Activated T-helper 2 cell treated with anti-CD3 and anti-CD28 coated beads, Interferon-gamma antibody, Interleukin-2, Interleukin-4, amounts not matched to agents 10 μg/mL and 5 μg/mL and 100 μg/mL, durations not matched to agents 14 hours and 24 hours and 36 hours (primary cell): ENCODE data around the gene VARS2. TPM values are rescaled to one million over a fixed set of nuclear protein-coding genes. Genes with fewer than 3 reads are reported as not detected.

ENCODE experiments used
- DNase-seq: peaks from one replicate; pipeline ENCODE4 v3.0.0; 2021; ENCODE audit warnings: low spot score
- H3K27ac Mint-ChIP-seq: one replicate; pipeline ENCODE4 v1.8.0; 2021; ENCODE audit warnings: mixed read lengths
- H3K27me3 Mint-ChIP-seq: one replicate; pipeline ENCODE4 v1.8.0; 2021; ENCODE audit warnings: low read depth, mixed read lengths
- H3K36me3 Mint-ChIP-seq: one replicate; pipeline ENCODE4 v1.8.0; 2021; ENCODE audit warnings: low read depth, mixed read lengths
- H3K4me1 Mint-ChIP-seq: one replicate; pipeline ENCODE4 v1.8.0; 2021; ENCODE audit warnings: low read depth, mixed read lengths
- H3K4me3 Mint-ChIP-seq: one replicate; pipeline ENCODE4 v1.8.0; 2021; ENCODE audit warnings: low read depth, mild to moderate bottlenecking, moderate library complexity, mixed read lengths
- H3K9me3 Mint-ChIP-seq: one replicate; pipeline ENCODE4 v1.8.0; 2021; ENCODE audit warnings: mixed read lengths
- intact Hi-C: fragments of 100-400 bp; cut with micrococcal nuclease; formaldehyde crosslinking; loops from one replicate; pipeline ENCODE4 v1.15.1; 2023
- total RNA-seq: library from RNA; stranded (reverse); gene quantifications from 2 replicates; pipeline ENCODE4 v1.2.3, GENCODE V29; 2022

The VARS2 gene
- total RNA-seq, 1 donor from 2014 or later, result 67.0 TPM

DNA sequence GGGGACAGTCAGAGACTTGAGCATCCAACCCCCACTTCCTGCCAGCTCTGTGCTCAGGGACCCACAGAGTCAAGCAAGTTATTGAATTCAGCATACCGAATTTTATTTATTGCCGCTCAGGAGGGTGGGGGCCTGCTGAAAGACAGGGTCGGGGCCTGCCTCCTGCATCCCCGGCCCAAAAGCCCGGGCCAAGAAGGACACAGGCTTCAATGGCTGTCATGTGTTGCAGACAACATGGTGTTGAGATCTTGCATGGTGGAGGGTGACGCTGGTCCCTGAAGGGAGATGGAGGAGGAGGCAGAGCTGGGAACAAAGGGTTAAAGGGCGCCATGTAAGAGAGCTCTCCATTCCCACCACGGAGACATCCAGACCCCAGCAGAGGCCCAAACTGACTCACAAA, 17.2 kb downstream of the VARS2 start:
- H3K27ac Mint-ChIP-seq, result no peak overlapping the region
- no peaks in the 10 kb centered on the region for H3K9me3 Mint-ChIP-seq
- H3K36me3 Mint-ChIP-seq, result peaks cover 24% of the 10 kb centered on the region
- intact Hi-C loops, result no loop called here
- DNase-seq, result no peak
- H3K4me1 Mint-ChIP-seq, result no peaks in the 10 kb centered on the region
- no peak overlapping the region for H3K4me3 Mint-ChIP-seq
- H3K27me3 Mint-ChIP-seq, result peaks cover 8% of the 10 kb centered on the region

GRCh38 chr6:30931969-30932645, 18.1 kb downstream of the VARS2 start, which contains the start of gene SFTA2:
Gene SFTA2 (minus strand): TSS chr6:30932170. CDS start chr6:30932096, 74 bp downstream.
- Mint-ChIP-seq H3K27me3 (peaks cover 12% of the 10 kb centered on the region), H3K9me3 (no peaks in the 10 kb centered on the region), H3K36me3 (peaks cover 18% of the 10 kb centered on the region), H3K4me3 (no peak within 1 kb of the TSS), H3K27ac (no peak within 1 kb of the TSS), H3K4me1 (no peaks in the 10 kb centered on the region)
- intact Hi-C loops, result no loop called here
- DNase-seq, result no peak

DNA sequence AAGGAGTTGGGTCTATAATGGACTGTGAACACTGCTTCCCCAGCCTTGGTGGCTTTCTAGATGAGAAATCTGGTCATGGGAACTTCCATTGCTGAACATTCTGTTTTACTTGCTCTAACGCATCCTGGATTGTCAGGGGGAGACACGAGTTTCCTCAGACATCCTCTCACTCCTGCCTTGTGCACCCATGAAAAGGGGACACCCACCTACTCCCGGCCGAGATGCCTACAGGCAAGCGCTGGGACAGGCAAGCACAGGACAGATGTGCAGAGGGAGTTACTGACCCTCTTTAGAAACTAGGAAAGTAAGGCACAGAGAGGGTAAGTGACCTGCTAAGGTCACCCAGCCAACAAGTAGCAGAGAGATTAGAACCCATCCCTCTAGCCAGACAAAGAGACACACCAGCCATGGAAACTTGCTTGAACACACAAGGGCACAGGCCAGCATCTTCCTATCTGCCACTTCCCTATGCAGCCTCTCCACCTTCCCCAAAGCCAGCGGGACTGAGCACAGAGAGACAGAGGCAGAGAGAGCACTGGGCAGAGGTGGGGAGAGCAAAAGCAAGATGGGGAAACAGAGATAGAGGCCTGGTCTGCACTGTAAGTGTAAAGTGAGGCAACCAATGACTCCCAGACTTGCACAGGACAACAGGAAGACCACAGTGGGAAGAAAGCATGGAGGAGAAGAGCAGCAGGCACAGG, 18.8 kb downstream of the VARS2 start:
- H3K4me3 Mint-ChIP-seq, result no peak overlapping the region
- H3K9me3 Mint-ChIP-seq, result no peaks in the 10 kb centered on the region
- H3K27ac Mint-ChIP-seq, result no peak overlapping the region
- no peak for DNase-seq
- intact Hi-C loops, result no loop called here
- H3K27me3 Mint-ChIP-seq, result peaks cover 12% of the 10 kb centered on the region
- no peaks in the 10 kb centered on the region for H3K4me1 Mint-ChIP-seq
- peaks cover 13% of the 10 kb centered on the region for H3K36me3 Mint-ChIP-seq

DNA sequence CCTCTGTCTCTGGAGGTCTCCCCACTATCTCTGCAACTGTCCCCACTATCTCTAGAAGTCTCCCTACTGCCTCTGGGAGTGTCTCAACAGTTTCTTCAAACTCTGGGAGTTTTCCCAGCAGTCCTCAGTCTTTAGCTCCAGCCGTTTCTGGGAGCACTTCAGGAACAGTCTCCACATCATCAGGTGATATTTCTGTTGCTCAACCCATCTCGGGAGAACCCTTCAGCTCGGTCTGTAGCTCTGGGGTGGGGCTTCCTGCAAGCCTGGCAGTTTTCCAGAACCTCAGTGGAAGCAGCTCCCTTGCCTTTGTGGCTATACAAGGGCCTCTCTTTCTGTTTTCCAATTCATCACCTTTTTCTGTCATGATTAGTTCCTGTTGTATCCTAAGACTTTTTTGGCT, 21.0 kb downstream of the VARS2 start:
- intact Hi-C loops, result no loop called here
- Mint-ChIP-seq H3K4me3 (no peak overlapping the region), H3K9me3 (no peaks in the 10 kb centered on the region), H3K27ac (no peak overlapping the region), H3K4me1 (no peaks in the 10 kb centered on the region), H3K27me3 (peaks cover 15% of the 10 kb centered on the region), H3K36me3 (no peaks in the 10 kb centered on the region)
- DNase-seq, result no peak

DNA sequence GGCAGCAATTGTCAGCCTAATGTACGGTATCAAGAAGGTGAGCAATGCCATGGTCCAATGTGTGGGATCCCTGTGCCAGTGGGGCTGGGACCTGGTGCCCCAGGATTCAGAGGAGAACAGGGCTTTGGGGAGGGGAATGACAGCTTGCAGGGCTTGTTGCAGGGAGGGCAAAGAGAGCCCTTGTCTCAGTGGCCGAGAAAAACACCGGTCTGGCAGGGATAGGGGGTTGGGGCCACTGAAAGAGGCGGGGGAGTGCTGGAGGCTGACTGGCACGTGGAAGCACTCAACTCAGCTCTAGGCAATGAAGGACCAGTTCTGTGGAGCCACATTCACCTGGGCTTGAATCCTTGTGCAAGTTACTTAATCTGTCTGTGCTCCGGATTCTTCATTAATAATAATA, 23.2 kb downstream of the VARS2 start:
- H3K4me1 Mint-ChIP-seq, result no peaks in the 10 kb centered on the region
- peaks cover 25% of the 10 kb centered on the region for H3K27me3 Mint-ChIP-seq
- no peak overlapping the region for H3K4me3 Mint-ChIP-seq
- no peaks in the 10 kb centered on the region for H3K36me3 Mint-ChIP-seq
- intact Hi-C loops, result no loop called here
- DNase-seq, result no peak
- no peaks in the 10 kb centered on the region for H3K9me3 Mint-ChIP-seq
- H3K27ac Mint-ChIP-seq, result no peak overlapping the region

DNA sequence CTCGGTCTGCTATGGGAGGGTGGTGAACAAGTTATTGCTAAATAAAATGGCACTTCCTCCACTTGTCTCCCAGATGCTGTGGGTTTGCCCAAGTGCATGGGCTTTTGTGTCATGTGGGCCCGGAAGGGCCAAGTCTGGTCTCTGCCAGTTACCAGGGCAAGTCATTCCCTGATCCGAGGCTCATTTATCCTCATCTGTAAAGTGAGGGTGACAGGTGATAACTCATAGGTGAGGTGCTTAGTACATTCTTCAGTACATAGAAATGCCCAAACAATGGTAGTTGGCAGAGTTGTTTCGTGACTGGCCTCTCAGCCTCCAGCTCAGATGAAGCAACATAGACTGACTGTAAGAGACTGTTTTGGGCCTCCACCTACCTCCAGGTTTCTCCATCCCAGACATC, 24.7 kb downstream of the VARS2 start:
- Mint-ChIP-seq H3K9me3 (no peaks in the 10 kb centered on the region), H3K27ac (no peak overlapping the region), H3K4me1 (no peaks in the 10 kb centered on the region), H3K36me3 (no peaks in the 10 kb centered on the region), H3K27me3 (peaks cover 38% of the 10 kb centered on the region), H3K4me3 (no peak overlapping the region)
- DNase-seq, result no peak
- intact Hi-C loops, result no loop called here

- Mint-ChIP-seq H3K27me3 (peaks cover 43% of the 10 kb centered on the region), H3K4me3 (no peak overlapping the region), H3K27ac (no peak overlapping the region), H3K4me1 (no peaks in the 10 kb centered on the region), H3K9me3 (no peaks in the 10 kb centered on the region), H3K36me3 (no peaks in the 10 kb centered on the region)
- DNase-seq, result no peak
- intact Hi-C loops, result no loop called here
Observed at GRCh38 chr6:30939473-30939872, 25.4 kb downstream of the VARS2 start.

DNA sequence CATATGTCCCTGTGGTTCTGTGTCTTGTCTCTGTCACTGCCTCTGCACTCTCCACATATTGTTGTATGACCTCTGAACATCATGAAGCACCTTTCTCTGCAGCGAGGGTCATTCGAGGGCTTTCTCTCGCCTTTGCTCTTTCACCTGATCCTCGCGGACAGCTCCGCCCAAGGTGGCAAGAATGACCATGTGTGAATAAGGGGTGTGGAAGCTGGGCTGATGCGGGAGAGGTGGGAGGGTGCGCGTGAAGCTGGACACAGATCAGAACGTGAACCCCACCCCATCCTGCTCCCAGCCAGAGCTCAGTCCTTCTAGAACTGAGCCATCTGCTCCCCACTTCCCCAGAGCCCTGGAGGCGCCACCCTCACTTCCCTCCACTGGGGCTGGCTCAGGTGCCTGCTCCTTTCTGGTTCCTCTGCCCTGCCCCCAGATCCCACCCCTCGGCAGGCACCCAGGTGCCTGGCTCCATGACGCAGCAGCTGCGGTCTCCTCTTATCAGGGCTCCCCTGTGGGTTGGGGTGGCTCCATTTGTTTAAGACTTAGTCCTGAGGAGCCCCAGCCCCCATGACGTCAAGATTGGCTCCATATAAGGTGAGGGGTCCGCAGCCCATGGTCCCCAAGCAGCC, 26.4 kb downstream of the VARS2 start, which contains the start of gene MUCL3:
Gene MUCL3 (plus strand): TSS at position 613 of the 626 bp plus-strand sequence. CDS start 27 bp downstream, outside the sequence.
- Mint-ChIP-seq H3K4me1 (no peaks in the 10 kb centered on the region), H3K36me3 (no peaks in the 10 kb centered on the region), H3K27me3 (peaks cover 45% of the 10 kb centered on the region), H3K27ac (no peak within 1 kb of the TSS), H3K9me3 (no peaks in the 10 kb centered on the region), H3K4me3 (no peak within 1 kb of the TSS)
- intact Hi-C loops, result no loop called here
- no peak for DNase-seq

GRCh38 chr6:30942338-30943060, 28.5 kb downstream of the VARS2 start:
- H3K9me3 Mint-ChIP-seq, result no peaks in the 10 kb centered on the region
- peaks cover 53% of the 10 kb centered on the region for H3K27me3 Mint-ChIP-seq
- no peak overlapping the region for H3K4me3 Mint-ChIP-seq
- H3K36me3 Mint-ChIP-seq, result no peaks in the 10 kb centered on the region
- no peak overlapping the region for H3K27ac Mint-ChIP-seq
- H3K4me1 Mint-ChIP-seq, result no peaks in the 10 kb centered on the region
- no peak for DNase-seq
- intact Hi-C loops, result no loop called here

DNA sequence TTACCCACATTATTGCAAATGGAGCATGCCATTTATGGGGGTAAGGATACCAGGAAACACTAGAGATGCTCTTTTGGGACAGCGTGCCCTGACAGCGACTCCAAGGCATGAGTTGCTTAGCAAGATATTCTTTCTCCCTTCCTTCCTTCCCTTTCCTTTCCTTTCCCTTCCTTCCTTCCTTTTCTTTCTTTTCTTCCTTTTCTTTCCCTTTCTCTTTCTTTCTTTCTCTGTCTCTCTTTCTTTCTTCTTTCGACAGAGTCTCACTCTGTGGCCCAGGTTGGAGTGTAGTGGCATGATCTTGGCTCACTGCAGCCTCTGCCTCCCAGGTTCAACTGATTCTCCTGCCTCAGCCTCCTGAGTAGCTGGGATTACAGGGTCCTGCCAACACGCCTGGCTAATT, 30.0 kb downstream of the VARS2 start:
- no peaks in the 10 kb centered on the region for H3K4me1 Mint-ChIP-seq
- DNase-seq, result no peak
- intact Hi-C loops, result no loop called here
- no peaks in the 10 kb centered on the region for H3K9me3 Mint-ChIP-seq
- H3K36me3 Mint-ChIP-seq, result no peaks in the 10 kb centered on the region
- H3K4me3 Mint-ChIP-seq, result no peak overlapping the region
- H3K27me3 Mint-ChIP-seq, result peaks cover 65% of the 10 kb centered on the region
- no peak overlapping the region for H3K27ac Mint-ChIP-seq

- H3K27me3 Mint-ChIP-seq, result peaks cover 72% of the 10 kb centered on the region
- H3K4me3 Mint-ChIP-seq, result no peak overlapping the region
- H3K4me1 Mint-ChIP-seq, result no peaks in the 10 kb centered on the region
- no peaks in the 10 kb centered on the region for H3K9me3 Mint-ChIP-seq
- H3K27ac Mint-ChIP-seq, result no peak overlapping the region
- intact Hi-C loops, result no loop called here
- DNase-seq, result no peak
- no peaks in the 10 kb centered on the region for H3K36me3 Mint-ChIP-seq
Observed at GRCh38 chr6:30945281-30945680, 31.2 kb downstream of the VARS2 start.

GRCh38 chr6:30947231-30947630, 33.2 kb downstream of the VARS2 start:
- H3K27me3 Mint-ChIP-seq, result peaks cover 76% of the 10 kb centered on the region
- H3K9me3 Mint-ChIP-seq, result no peaks in the 10 kb centered on the region
- intact Hi-C loops, result no loop called here
- peaks cover 5% of the 10 kb centered on the region for H3K4me1 Mint-ChIP-seq
- H3K27ac Mint-ChIP-seq, result no peak overlapping the region
- no peak for DNase-seq
- no peak overlapping the region for H3K4me3 Mint-ChIP-seq
- H3K36me3 Mint-ChIP-seq, result no peaks in the 10 kb centered on the region
